ENCODE results near the gene IMPDH2.

- TF ChIP-seq EZH2 (IDR thresholded peaks at IDR 0.05; ENCODE audit: insufficient read depth, poor library complexity, severe bottlenecking) (no peak), EZH2phosphoT487 (IDR thresholded peaks at IDR 0.05; ENCODE audit: insufficient read depth, low read depth) (no peak)
These were observed 15.2 kb downstream of the IMPDH2 start for GRCh38 chr3:49013738-49014660.
